GM20000 (cell line): Measurements from ENCODE around the gene TRIM2.

Source experiments
- DNase-seq: peaks from one replicate; pipeline ENCODE4 v3.0.0; 2012; ENCODE audit warnings: low spot score
- CTCF ChIP-seq: IDR thresholded peaks from 2 replicates; pipeline ENCODE4 v1.5.1; 2012; ENCODE audit warnings: mild to moderate bottlenecking, control low read depth; ENCODE audit errors: extremely low read depth, missing control alignments

The TRIM2 gene

GRCh38 chr4:153268295-153268694, 64.1 kb downstream of the TRIM2 start:
- DNase-seq = no peak
- no peak for TF ChIP-seq CTCF

GRCh38 chr4:153269218-153269990, 65.2 kb downstream of the TRIM2 start:
- no peak for DNase-seq
- TF ChIP-seq CTCF = no peak

- TF ChIP-seq CTCF = no peak
- no peak for DNase-seq
These were observed 66.1 kb downstream of the TRIM2 start for GRCh38 chr4:153270361-153270760.

GRCh38 chr4:153271820-153272219, 67.6 kb downstream of the TRIM2 start:
- no peak for DNase-seq
- TF ChIP-seq CTCF = no peak

GRCh38 chr4:153273751-153274150, 69.5 kb downstream of the TRIM2 start:
- TF ChIP-seq CTCF = no peak
- no peak for DNase-seq

- no peak for DNase-seq
- TF ChIP-seq CTCF = no peak
These were observed 70.7 kb downstream of the TRIM2 start for GRCh38 chr4:153274967-153275366.

- no peak for DNase-seq
- TF ChIP-seq CTCF = no peak
These were observed 71.4 kb downstream of the TRIM2 start for GRCh38 chr4:153275380-153276276.
